A549 (cell line): ENCODE results near the gene SLC24A3.

Experiments used
- FOSB ChIP-seq: fragments of 250-450 bp; sonication (Bioruptor Pico); IDR thresholded peaks from 2 replicates; pipeline ENCODE4 v1.5.0; 2020; ENCODE audit warnings: mild to moderate bottlenecking, moderate library complexity
- GATA3 ChIP-seq: IDR thresholded peaks from 2 replicates; pipeline ENCODE4 v1.6.1; 2012; ENCODE audit warnings: borderline replicate concordance
- HDAC2 ChIP-seq: fragments of 200-600 bp; sonication (generic); IDR thresholded peaks from 2 replicates; pipeline ENCODE4 v1.6.1; 2016
- HOXA7 ChIP-seq: fragments of 250-450 bp; sonication (Bioruptor Pico); IDR thresholded peaks from 2 replicates; pipeline ENCODE4 v1.5.0; 2020; ENCODE audit warnings: mild to moderate bottlenecking, moderate library complexity
- JUN ChIP-seq, 2 experiments: fragments of >200 bp; sonication (Bioruptor Twin); formaldehyde crosslinking; IDR thresholded peaks; 2 replicates in 1 of 2; 3 replicates in 1 of 2; pipeline ENCODE4 v1.6.1; 2016 to 2017
- POLR2A ChIP-seq: IDR thresholded peaks from 2 replicates; pipeline ENCODE4 v1.6.1; 2012; ENCODE audit warnings: mild to moderate bottlenecking, low read length
- SMC3 ChIP-seq: fragments of >200 bp; sonication (Bioruptor Twin); formaldehyde crosslinking; IDR thresholded peaks from 3 replicates; pipeline ENCODE4 v1.6.1; 2018; ENCODE audit warnings: inconsistent platforms
- USF2 ChIP-seq: fragments of 450-650 bp; IDR thresholded peaks from 2 replicates; pipeline ENCODE4 v1.6.1; 2014; ENCODE audit warnings: antibody characterized with exemption
- TF ChIP-seq, protein P1 (sequence below): fragments of >200 bp; sonication (Bioruptor Twin); formaldehyde crosslinking; IDR thresholded peaks from 3 replicates; pipeline ENCODE4 v1.5.1; 2016

DNA sequence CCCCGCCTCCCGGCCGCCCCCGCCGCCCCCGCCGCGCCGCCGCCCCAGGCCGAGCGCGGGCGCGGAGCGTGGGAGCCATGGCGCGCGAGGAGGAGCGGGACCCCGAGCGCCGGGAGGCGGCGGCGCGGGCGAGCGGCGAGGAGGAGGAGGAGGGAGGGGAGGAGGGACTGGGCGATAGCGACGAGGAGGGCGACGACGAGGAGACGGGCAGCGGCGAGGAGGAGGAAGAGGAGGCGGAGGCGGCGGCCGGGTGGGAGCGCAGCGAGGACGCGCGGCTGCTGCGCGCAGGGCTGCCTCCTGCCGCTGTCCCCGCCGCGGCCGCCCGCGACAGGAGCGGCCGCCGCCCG is at the start of gene SLC24A3:
- TF ChIP-seq, protein P1, sequence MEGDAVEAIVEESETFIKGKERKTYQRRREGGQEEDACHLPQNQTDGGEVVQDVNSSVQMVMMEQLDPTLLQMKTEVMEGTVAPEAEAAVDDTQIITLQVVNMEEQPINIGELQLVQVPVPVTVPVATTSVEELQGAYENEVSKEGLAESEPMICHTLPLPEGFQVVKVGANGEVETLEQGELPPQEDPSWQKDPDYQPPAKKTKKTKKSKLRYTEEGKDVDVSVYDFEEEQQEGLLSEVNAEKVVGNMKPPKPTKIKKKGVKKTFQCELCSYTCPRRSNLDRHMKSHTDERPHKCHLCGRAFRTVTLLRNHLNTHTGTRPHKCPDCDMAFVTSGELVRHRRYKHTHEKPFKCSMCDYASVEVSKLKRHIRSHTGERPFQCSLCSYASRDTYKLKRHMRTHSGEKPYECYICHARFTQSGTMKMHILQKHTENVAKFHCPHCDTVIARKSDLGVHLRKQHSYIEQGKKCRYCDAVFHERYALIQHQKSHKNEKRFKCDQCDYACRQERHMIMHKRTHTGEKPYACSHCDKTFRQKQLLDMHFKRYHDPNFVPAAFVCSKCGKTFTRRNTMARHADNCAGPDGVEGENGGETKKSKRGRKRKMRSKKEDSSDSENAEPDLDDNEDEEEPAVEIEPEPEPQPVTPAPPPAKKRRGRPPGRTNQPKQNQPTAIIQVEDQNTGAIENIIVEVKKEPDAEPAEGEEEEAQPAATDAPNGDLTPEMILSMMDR, result no peak
- TF ChIP-seq GATA3 (no peak), HDAC2 (no peak), POLR2A (no peak), HOXA7 (CRISPR knock-in tag) (no peak), USF2 (no peak), FOSB (CRISPR knock-in tag) (no peak), JUN (IDR thresholded peaks at IDR 0.05) (no peak), SMC3 (no peak)
